Measurements from ENCODE around the gene GDF3.

Gene GDF3

DNA sequence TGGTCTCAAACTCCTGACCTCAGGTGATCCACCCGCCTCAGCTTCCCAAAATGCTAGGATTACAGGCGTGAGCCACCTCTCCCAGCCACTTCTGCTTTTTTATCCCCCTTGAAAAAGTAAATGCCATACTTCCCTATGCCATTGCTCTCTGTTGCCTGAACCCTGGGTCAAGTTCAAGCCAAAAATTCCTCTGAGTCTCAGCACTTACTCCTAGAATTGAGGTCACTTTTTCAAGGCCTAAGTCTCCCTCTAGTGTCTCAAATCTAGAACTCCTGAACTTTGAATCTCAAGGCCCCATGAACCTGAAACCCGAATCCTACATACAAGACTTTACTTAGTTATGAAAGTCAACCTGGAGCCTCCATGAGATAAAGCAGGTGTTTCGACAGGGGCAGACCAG lies 28.4 kb downstream of the GDF3 start:
- DNase-seq (ENCODE audit: low read depth in 2 of 2): no peak

DNA sequence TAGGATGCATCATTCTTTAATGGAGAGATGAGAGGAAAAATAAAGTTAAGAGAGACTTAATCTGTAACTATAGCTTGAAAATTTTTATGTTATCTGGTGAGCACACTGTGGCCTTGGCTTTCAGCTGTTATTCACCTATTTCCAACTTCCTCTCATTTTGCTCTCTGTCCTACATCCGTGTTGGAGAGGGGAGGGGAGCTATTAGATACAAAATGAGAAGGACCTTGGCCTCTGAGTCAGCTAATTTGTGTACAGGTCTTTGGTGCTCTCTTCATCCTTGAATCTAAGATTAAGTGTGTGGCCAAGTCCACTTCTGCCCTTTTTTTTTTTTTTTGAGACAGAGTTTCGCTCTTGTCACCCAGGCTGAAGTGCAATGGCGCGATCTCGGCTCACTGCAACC lies 29.0 kb downstream of the GDF3 start:
- DNase-seq (ENCODE audit: low read depth in 2 of 2): no peak

GRCh38 chr12:7661741-7662140 lies 33.8 kb downstream of the GDF3 start:
- DNase-seq (ENCODE audit: low read depth in 2 of 2): no peak

GRCh38 chr12:7656121-7656520 lies 39.5 kb downstream of the GDF3 start:
- no peak for DNase-seq (ENCODE audit: low read depth in 2 of 2)

GRCh38 chr12:7650091-7650490 lies 45.5 kb downstream of the GDF3 start:
- DNase-seq (ENCODE audit: low read depth in 2 of 2): no peak

- no peak for DNase-seq (ENCODE audit: low read depth in 2 of 2)
These were observed 48.5 kb downstream of the GDF3 start for GRCh38 chr12:7647071-7647470.

- DNase-seq (ENCODE audit: low read depth in 2 of 2): no peak
These were observed 49.4 kb downstream of the GDF3 start for GRCh38 chr12:7646178-7646475.

DNA sequence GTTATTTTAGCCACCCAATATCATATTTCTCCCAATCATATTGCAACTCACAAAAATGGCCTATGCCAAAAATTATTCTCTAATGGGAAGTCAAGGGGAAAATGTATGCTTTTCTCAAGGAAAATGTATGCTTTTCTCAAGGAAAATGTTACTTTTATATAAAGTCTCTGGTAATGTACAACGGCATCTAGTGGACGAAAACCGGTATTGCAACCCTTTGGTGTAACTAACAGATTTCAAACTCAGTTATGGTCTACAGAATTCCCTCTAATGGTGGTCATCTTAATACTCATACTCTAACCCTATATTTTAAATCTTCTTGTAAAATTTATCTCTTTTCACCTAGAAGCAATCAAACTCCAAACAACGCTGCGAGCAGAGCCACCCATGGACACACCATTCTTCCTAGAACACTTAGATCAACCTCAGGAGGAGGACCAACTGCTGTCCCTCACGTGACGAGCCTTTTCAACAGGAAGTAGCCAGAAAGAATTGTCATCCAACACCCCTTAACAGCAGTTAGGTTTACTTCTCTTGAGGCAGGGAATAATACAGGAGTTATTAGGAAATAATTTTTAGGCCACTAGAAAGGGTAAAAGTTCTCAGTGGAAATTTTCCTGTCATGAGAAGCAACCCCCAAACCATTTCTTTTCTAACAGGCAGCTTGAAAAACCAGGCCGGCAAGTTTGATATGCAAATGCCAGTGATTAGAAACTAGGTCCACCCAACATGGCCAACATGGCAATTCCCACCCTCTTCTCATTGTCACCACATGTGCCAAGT lies 50.0 kb downstream of the GDF3 start:
- no peak for DNase-seq (ENCODE audit: low read depth in 2 of 2)

GRCh38 chr12:7642876-7643309 lies 52.7 kb downstream of the GDF3 start:
- no peak for DNase-seq (ENCODE audit: low read depth in 2 of 2)

DNA sequence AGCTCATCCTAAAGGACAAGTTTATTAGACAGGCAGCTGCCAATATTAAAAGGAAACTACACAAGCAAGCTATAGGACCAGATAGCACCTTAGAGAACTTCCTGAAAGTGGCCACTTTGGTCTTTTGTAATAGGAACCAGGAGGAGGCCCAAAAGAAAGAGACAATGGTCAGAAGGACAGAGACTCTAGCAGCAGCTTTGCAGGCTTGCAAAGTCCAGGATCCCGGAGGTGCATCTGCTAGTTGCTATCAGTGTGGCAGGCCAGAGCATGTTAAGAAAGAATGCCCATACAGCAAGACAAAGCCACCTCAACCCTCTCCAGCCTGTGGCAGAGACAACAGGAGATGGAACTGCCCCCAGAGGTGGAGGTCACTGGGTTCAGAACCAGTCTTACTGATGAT lies 53.3 kb downstream of the GDF3 start:
- DNase-seq (ENCODE audit: low read depth in 2 of 2): no peak

- peak; percentile 10 to 16 for DNase-seq (ENCODE audit: low read depth in 2 of 2)
These were observed 55.2 kb downstream of the GDF3 start for GRCh38 chr12:7640123-7640995.

Measured in stimulated activated CD8-positive, alpha-beta memory T cell treated with anti-CD3 and anti-CD28 coated beads, Interleukin-2, amount 100 ng/mL, for 1 hour (primary cell).